AG08395 (cell line): ENCODE data around the gene BCL2L12.

Source experiments
- DNase-seq: peaks from one replicate; pipeline ENCODE4 v3.0.0; 2012; ENCODE audit warnings: mixed read lengths, low spot score

BCL2L12 gene

GRCh38 chr19:49642492-49643035, 23.2 kb upstream of the BCL2L12 start:
- no peak for DNase-seq

GRCh38 chr19:49643466-49643865, 22.3 kb upstream of the BCL2L12 start:
- DNase-seq = no peak

- DNase-seq = no peak
Measured at GRCh38 chr19:49645592-49645991, 20.1 kb upstream of the BCL2L12 start.

- no peak for DNase-seq
Measured at GRCh38 chr19:49645995-49646394, 19.7 kb upstream of the BCL2L12 start.

GRCh38 chr19:49646586-49646985, 19.1 kb upstream of the BCL2L12 start:
- no peak for DNase-seq

- DNase-seq = no peak
Measured at GRCh38 chr19:49651029-49651819, 14.5 kb upstream of the BCL2L12 start.

- DNase-seq = no peak
Measured at GRCh38 chr19:49651820-49652550, 13.7 kb upstream of the BCL2L12 start.

- DNase-seq = no peak
Measured at GRCh38 chr19:49652551-49653465, 12.9 kb upstream of the BCL2L12 start.

GRCh38 chr19:49653466-49653806, 12.3 kb upstream of the BCL2L12 start:
- no peak for DNase-seq

- DNase-seq = no peak
Measured at GRCh38 chr19:49654581-49654980, 11.2 kb upstream of the BCL2L12 start.

GRCh38 chr19:49655570-49656455, 9.9 kb upstream of the BCL2L12 start:
- no peak for DNase-seq

- DNase-seq = no peak
Measured at GRCh38 chr19:49656456-49657109, 9.2 kb upstream of the BCL2L12 start.

- DNase-seq = no peak
Measured at GRCh38 chr19:49657493-49658138, 8.1 kb upstream of the BCL2L12 start.

- no peak for DNase-seq
Measured at GRCh38 chr19:49658139-49658517, 7.6 kb upstream of the BCL2L12 start.

GRCh38 chr19:49658566-49659442, 6.9 kb upstream of the BCL2L12 start:
- DNase-seq = no peak

GRCh38 chr19:49660338-49660961, 5.3 kb upstream of the BCL2L12 start:
- DNase-seq = no peak

- DNase-seq = no peak
Measured at GRCh38 chr19:49662011-49662410, 3.7 kb upstream of the BCL2L12 start.

GRCh38 chr19:49663224-49663623, 2.5 kb upstream of the BCL2L12 start:
- no peak for DNase-seq
